ENCODE measurements around the gene PAX7.

GRCh38 chr1:18628511-18628910 lies 2.1 kb upstream of the PAX7 start:
- TF ChIP-seq, protein P1, sequence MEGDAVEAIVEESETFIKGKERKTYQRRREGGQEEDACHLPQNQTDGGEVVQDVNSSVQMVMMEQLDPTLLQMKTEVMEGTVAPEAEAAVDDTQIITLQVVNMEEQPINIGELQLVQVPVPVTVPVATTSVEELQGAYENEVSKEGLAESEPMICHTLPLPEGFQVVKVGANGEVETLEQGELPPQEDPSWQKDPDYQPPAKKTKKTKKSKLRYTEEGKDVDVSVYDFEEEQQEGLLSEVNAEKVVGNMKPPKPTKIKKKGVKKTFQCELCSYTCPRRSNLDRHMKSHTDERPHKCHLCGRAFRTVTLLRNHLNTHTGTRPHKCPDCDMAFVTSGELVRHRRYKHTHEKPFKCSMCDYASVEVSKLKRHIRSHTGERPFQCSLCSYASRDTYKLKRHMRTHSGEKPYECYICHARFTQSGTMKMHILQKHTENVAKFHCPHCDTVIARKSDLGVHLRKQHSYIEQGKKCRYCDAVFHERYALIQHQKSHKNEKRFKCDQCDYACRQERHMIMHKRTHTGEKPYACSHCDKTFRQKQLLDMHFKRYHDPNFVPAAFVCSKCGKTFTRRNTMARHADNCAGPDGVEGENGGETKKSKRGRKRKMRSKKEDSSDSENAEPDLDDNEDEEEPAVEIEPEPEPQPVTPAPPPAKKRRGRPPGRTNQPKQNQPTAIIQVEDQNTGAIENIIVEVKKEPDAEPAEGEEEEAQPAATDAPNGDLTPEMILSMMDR (IDR thresholded peaks at IDR 0.05; ENCODE audit: insufficient read depth, low read depth, low read length): no peak
- no peak for TF ChIP-seq EZH2 (IDR thresholded peaks at IDR 0.05; ENCODE audit: insufficient read depth, low read length)

All from astrocyte (in vitro differentiated cells and primary cell).